Fibroblast of skin of left quadriceps (primary cell): ENCODE measurements around the gene MIPOL1.

ENCODE experiments used
- DNase-seq, 2 experiments: peaks; one replicate each; pipeline ENCODE4 v3.0.0-alpha.2; 2013; ENCODE audit warnings: low read depth in 2 of 2

The MIPOL1 gene

DNA sequence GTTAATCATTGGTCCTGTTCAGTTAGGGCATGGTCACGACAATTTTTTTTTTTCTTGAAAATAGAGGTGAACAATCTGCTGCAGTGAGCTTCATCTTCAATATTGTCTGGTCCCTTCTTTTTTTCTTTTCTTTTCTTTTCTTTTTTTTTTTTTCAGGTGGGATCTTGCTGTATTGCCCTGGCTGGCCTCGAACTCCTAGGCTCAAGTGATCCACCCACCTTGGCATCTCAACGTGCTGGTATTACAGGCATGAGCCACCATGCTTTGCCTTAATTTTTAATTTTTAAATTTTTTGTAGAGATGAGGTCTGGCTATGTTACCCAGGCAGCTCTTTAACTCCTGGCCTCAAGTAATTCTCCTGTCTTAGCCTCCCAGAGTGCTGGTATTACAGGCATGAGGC lies 36.5 kb downstream of the MIPOL1 start:
- DNase-seq = no peak

DNA sequence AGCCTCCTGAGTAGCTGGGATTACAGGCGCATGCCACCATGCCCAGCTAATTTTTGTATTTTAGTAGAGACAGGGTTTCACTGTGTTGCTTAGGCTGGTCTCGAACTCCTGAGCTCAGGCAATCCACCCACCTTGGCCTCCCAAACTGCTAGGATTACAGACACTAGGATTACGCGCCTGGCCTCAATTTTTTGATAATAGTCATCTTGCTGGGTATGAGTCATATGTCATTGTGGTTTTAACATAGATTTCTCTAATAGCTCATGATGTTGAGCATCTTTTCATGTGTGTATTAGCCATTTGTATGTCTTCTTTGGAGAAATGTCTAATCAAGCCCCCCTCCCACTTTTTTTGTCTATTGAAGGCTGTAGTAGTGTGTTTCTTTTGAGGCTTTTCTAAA lies 38.3 kb downstream of the MIPOL1 start:
- peak; percentile 54 to 58 for DNase-seq

DNA sequence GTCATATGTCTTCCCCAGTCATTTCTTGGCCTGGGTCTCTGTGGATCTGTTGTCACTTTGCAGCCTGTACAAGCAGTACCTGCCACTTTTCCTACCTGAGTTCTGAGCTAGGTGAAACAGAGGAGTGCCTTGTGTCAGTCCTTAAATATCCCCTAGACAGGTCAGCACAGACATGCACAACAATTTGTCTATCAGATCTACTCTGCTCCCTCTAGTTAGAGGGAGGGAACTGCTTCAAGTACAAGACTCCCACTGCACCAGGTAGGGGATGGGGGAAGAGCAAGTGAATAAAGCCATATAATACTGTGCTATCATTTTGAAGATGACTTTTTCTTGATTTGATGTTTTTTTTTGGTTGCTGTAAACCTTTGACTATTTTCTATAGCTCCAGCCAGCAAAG lies 39.4 kb downstream of the MIPOL1 start:
- DNase-seq = no peak

DNA sequence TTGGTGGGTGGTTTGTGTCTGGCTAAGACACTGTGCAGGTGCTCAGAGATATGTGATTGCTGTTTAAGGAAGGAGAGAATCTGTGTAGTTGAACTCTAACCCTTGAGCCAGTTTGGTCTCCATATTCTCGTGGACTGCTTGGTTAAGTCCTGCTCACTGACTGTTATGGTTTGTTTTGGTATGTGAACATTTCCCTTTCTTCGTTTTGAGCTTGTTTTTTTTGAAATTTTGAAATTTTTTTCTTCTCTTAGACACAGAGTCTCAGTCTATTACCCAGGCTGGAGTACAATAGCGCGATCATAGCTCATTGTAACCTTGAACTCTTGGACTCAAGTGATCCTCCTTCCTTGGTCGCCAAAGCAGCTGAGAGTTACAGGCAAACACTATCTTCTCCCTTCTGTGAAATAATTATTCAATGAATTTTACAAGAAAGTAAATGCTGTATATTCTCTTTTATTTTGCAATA lies 40.0 kb downstream of the MIPOL1 start:
- no peak for DNase-seq

DNA sequence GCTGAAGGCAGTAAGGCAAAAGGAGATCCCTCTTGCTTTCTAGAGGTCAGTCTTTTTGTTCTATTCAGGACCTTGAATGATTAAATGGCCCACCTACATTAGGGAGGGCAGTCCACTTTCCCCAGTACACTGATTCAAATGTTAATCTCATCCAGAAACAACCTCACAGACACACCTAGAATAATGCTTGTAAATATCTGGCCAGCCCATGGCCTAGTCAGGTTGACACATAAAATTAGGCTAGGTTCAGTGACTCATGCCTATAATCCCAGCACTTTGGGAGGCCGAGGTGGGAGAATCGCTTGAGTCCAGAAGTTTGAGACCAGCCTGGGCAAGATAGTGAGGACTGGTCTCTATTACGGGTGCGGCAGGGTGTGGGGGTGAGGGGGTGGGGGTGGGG lies 43.5 kb downstream of the MIPOL1 start:
- DNase-seq = no peak

DNA sequence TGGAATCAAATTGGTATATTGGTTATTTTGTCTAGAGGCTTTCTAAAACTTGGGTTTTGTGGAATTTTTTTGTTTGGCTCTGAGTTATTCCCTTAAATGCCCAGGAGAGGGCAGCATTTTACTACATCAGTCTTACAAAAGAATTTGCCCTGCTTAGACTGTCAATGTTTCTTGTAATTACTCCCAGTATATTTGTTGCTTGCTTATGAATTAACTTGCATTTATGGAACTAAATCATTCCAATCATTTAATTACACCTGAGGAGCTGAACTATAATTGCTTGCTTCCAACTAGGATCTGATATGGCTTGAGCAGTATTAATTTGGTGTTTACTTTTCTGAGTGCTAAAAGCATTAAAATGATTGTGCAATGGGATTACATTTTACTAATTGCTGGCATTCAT lies 48.7 kb downstream of the MIPOL1 start:
- DNase-seq = peak in 1 of 2 experiments; percentile 25

DNA sequence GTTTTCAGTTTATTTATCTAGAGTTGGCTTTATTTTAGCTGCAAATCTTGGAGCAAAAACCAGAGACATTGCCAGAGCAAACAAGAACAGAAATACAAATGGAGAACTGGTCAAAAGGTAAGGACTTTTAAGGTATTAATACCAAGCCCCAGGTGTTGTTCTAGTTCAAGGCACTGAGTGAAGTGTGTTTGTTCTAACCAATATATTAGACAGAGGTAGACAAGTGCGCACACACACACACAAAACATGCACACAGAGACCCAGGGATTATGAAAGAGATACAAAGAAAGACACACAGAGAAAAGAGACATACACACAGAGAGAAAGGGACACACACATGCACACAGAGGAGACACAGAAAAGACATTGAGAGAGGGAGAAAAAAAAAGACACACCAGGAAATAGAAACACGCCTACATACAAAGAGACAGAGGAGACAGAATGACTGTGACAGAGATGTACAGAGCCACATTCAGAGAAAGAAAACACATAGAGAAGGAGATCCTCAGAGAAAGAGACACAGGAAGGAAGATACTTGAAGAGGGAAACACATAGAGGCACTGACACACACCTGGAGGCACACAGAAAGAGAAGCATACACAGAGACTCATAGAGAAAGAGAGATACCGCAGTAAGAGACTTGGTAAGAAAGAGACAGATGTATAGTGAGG lies 50.2 kb downstream of the MIPOL1 start:
- no peak for DNase-seq

DNA sequence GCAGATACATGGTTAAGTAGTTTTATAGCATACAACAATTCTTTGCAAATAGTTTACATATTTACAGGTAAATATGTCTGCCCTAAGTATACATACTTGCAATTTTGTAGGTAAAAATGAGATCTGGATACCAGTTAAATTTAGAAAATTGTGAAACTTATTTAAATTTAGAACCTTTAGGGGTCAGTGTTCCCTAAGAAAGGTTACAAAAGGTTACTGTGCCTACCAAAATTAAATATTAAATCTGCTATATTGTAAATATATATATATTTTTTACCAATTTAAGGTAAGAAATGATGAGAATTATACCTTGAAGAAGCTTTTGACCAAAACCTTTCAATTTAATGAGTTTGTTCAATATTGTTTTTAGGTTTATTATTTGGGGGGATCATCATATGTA lies 54.0 kb downstream of the MIPOL1 start:
- DNase-seq = no peak

DNA sequence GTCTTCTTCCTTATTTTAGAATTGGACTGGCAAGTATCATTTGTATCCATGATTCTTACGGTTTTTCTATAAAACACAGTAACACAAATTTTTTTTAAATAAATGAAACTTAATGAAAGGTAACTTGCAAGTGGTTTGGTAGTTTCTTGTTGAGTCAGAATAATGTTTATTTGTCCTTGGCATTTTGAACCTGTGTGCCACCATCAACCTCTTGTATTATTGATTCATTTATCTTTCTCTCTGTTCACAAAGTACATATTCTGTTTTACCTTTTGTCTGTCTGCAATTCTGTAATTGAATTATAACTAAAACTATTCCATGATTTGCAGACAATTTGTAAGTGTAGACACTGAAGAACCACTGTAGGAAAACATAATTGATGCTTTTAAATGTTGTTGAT lies 54.7 kb downstream of the MIPOL1 start:
- no peak for DNase-seq

DNA sequence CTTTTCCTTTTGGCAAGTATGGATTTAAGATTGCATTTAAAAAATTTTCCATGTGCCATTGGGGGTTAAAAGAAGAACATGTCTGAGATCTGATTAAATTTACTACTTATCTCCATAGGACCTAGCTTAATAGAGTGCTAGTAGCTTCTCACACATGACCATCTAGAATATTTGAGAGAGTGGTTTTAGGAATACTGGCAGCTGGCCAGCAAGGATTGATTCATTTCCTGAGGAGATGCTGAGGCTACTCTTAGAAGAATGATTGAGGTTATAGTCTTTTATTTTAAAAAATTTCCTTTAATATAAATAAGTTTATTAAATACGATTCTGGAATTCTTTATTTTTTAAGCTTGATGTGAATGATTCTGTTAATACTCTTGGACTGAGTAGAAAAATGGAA lies 56.2 kb downstream of the MIPOL1 start:
- peak; percentile 61 to 63 for DNase-seq

DNA sequence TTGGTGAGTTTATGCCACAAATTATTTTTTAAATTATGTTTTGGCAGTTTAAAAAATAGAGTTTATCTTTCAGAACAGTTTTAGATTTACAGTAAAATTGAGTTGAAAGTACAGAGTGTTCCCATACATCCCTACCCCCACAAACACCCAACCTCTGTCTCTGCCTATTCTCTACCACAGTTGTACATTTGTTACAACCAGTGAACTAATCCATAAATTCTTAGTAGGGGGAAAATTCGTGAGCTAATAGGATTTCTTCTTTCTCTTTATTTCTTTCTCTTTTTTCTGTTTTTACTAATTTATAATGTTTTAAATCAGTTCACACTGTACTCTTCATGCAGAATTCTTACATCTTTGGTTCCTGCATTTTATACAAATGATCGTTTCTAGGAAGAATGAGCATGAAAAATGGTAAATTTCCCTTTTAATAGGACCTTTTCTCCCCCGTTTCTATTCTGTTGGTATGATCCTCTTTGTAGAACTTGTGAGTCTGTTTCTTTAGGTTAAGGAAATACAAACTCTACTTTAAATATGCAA lies 56.7 kb downstream of the MIPOL1 start:
- DNase-seq = no peak

DNA sequence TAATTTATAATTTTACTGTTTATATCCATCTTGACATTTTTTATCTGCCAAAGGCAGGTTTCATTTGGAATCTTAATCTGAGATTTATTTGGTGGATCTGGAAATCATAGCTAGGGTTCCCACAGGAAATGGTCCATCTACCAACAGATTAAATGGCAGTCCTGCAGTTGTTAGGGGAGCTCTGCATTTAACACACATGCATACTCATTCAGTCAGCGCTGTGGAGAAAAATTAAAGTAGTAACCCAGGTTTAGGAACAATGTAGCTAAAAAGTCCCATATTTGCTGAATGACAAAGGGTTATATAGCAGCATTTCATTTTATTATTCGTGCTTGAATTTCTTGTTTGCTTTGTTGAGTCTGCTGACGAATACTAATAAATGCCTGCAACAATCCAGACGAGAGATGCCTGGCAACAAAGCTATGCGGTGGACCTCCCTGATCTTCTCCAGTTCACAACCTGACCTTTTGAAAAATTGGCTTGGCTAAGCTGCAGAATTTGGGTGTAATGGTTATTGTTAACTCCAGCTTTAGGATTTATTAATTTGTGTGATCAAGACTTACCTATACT lies 59.8 kb downstream of the MIPOL1 start:
- no peak for DNase-seq

DNA sequence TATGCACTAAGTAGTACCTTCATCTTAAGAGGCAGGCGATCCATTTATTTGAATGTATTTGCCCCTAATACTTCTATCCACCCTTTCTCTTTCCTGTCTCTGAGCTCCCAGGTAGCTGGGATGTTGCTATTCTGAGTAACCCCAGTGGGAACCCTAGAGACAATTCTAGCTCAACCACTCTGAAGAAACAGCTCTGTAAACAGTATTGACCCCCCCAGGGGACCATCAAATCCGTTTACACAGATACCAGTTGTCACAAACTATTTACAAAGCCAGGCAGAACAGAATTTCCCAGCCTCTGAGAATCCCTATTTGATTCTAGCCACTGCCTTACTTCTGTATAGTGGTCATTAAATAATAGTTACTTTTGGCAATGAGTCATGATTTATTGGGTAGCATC lies 64.9 kb downstream of the MIPOL1 start:
- no peak for DNase-seq

DNA sequence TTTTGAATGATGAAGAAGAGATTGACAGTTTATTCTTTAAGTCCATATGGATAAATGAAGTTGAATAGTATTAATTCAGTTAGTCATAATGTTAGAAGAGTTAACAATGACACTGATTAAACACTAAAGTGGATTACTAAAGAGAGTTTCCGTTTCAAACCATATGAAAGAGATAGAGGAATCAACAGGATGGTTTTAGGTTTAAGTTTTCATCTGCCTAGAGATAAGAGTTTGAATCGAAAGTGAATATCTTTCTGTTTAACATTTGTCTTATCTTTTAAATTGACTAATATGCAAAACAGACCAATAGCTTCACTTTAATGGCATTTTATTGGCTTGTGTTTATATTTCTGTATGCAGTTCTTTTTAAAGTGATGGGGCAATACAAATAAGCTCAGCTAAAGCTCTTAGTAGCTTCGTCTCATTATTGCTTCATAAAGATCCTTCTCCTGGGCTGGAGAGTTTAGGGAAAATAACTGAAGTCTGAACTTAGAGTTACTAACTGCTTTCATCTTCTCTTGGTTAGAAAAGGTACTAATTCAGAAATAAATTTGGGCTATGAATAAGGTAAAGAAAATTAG lies 66.0 kb downstream of the MIPOL1 start:
- DNase-seq = no peak

DNA sequence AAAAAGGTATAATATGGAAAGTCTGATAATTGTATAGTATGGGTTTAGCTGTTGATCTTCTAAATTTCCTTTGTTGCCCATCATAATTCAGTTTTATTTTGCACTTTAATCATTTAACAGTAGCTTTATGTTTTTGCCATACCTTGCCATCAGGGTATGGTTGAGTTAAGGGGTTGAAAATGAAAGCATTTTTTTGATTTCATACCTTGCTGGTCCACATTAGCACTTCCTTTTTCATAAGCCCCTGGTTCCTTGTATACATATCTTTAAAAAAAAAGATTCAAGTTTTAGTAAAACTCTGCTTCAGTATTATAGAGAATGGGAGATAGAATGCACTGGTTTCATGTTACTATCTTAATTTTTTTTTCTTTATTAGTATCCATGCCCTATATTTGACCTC lies 71.1 kb downstream of the MIPOL1 start:
- DNase-seq = no peak

DNA sequence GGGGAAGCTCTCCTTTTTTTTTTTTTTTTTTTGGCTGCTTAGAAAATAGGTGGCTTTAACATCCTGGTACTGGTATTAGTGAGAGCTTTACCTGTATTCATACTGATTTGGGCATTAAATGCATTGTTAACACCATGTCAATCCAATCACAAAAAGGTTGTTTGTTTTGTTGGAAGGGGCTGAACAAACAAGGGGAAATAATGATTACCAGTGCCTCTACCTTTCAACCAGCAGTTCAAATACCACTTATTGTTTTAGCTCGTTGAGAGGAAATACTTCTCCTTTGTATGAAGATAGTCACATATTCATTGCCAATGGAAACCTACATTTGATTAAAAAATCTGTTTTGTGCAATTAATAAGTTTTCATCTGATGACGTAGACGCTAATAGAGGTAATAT lies 72.9 kb downstream of the MIPOL1 start:
- no peak for DNase-seq

DNA sequence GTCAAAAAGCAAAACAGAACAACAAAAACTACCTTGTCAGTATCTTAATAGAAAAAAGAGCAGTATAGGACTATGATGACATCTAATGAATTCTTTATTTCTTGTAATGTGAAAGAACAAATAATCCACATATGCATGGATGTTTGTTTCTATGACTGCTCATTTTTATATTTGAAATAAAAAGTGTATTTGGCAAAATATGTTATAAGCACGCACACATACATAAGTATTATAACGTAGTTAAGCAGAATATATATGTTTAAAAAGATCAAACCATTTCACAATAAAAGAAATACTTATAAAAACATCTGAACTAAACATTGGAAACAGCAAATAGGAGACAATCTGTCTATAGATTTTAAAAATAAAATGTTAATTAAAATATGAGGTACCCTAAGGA lies 74.8 kb downstream of the MIPOL1 start:
- no peak for DNase-seq

DNA sequence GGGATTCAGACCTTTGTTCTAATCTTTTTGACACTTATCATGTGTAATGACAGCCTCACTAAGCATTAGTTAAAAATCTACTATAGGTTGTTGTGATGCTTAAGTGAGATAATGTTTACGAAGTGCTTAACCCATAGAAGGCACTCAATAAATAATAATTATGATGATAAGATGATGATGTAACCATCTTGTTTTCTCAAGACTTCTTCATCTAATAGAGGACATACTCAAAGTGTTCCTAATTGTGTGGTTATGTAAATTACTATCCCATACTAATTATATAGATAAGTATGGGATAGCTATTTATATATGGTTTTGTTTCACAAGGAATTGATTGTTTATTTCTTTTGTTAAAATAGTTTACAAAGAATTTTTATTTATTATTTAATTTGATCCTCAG lies 76.9 kb downstream of the MIPOL1 start:
- no peak for DNase-seq

DNA sequence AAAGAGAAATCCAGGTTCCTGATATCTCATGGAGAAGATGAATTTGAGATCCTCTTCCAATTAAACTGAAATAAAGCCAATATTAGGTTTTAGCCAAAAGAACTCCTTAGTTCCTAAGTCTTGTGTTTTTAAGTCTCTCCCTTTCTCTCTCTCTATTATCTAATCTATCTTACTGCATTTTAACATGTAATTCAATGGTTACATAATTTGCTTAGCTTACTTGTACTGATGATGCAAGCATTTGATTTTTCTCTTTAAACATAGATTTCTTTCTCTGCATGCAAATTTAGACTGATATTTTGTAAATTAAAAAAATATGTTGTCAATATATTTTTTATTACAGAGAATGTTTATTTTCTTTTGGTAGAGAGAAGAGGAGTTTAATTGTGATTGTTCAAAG lies 78.2 kb downstream of the MIPOL1 start:
- DNase-seq = no peak

DNA sequence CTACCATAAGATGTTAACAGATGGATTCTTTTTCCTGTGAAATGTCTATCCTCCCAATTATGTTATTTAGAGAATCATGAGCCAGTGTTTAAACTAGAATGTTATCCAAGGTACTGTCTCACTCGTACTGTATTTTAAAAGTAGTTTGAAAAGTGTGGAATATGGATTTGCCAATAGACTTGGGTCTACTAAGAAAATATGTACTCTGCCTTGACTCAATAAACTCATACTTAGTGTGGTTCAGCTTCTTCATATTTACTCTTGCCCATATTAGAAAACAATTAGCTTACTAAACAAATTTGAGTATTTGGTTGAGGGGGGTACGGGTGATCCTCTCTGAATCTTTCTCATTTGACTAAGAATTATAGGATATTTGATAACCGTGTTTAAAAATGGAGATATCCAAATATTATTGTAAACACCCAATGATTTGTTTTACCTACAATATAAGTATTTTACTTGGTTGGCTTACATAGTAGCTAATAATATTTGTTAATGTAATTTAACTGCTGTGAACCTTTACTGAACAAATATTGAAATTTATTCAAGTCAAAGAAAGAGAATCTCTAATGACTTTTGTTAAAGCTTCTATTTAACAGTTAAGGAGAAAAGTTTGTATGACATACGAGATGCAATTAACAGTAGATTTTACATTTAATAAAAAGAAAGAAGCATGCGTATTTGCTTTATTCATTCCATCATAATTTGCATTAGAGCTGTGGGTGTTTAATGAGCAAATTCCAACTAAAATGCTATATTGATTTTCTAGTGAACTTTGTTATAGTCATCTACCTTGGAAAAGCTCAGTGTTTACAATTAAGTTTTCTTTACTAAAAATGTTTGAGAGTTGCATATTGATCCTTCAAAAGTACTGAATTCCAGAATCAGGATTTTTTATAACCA lies 81.2 kb downstream of the MIPOL1 start:
- DNase-seq = no peak

DNA sequence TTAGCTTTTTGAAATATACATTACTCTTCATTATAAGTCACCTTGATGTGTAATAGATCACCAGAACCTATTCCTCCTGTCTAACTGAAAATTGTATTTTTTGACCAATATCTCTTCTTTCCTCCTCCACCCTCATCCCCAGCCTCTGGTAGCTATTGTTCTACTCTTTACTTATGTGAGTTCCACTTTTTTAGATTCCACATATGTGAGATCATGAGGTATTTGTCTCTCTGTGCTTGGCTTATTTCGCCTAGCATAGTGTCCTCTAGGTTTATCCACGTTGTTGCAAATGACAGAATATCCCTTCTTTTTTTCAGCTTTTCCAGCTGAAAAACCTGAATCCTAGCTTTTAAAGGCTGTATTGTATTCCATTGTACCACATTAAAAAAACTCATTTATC lies 82.1 kb downstream of the MIPOL1 start:
- no peak for DNase-seq

DNA sequence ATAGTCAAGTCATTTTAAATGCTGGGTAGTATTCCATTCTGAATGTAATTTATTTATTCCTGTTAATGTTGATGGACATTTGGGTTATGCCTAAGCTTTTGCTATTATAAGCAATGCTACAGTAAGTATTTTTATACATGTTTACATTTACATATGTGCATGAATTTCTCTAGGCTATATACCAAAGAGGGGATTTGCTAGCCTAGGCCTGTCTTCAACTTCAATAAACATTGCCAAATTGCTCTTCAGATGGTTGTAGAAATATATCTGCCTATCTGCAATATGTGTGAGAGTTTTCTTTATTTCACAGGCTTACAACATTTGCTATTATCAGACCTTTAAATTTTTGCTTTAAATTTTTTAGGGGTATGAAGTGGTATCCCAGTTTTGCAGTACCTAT lies 87.0 kb downstream of the MIPOL1 start:
- no peak for DNase-seq
